Fibroblast of lung (primary cell): Measurements from ENCODE around the gene KCNJ10.

ENCODE experiments used
- EZH2 ChIP-seq: IDR thresholded peaks from 2 replicates; pipeline ENCODE4 v1.5.1; 2012; ENCODE audit warnings: low read length, control low read depth, mild to moderate bottlenecking; ENCODE audit errors: missing control alignments
- TF ChIP-seq, protein P1 (sequence below), 2 donors: IDR thresholded peaks in 1 of 2; conservative IDR thresholded peaks in 1 of 2; 1 replicate in 1 of 2; 2 replicates in 1 of 2; pipeline ENCODE4 v1.5.1; 2011 to 2012; ENCODE audit warnings: low read length in 2 of 2, control low read depth in 1 of 2, inconsistent platforms in 1 of 2, low read depth in 1 of 2, mild to moderate bottlenecking in 1 of 2

DNA sequence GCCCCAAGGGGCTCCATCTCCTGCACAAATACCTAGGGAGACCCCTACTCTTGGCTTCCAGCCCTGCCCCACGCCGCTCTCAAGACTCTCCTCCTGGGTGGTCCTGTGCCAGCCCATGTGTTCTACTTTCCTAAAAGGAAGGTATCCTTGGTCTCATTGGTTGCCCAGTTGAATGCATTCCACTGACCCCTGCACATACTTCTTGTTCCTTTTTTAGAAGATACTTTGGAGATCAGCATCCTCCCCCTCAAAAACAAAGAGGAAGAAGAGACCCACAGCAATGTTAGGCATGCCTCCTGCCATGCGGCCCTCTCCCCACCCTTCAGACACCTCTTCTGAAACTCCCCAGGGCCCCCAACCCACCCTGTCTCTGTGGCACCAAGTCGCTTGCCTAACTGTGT is 120.0 kb downstream of the KCNJ10 start:
- TF ChIP-seq, protein P1, sequence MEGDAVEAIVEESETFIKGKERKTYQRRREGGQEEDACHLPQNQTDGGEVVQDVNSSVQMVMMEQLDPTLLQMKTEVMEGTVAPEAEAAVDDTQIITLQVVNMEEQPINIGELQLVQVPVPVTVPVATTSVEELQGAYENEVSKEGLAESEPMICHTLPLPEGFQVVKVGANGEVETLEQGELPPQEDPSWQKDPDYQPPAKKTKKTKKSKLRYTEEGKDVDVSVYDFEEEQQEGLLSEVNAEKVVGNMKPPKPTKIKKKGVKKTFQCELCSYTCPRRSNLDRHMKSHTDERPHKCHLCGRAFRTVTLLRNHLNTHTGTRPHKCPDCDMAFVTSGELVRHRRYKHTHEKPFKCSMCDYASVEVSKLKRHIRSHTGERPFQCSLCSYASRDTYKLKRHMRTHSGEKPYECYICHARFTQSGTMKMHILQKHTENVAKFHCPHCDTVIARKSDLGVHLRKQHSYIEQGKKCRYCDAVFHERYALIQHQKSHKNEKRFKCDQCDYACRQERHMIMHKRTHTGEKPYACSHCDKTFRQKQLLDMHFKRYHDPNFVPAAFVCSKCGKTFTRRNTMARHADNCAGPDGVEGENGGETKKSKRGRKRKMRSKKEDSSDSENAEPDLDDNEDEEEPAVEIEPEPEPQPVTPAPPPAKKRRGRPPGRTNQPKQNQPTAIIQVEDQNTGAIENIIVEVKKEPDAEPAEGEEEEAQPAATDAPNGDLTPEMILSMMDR (conservative IDR thresholded peaks at IDR 0.05 in 1 of 2, IDR thresholded peaks at IDR 0.05 in 1 of 2; ENCODE audit: low read depth in 1 of 2, low read length in 2 of 2) = no peak
- TF ChIP-seq EZH2 = no peak
